HG03342 (cell line): ENCODE results near the gene AQR.

Experiments
- ATAC-seq: cut with Tn5 transposase; IDR thresholded peaks from one replicate; pipeline ENCODE4 v1.9.1; 2021; ENCODE audit warnings: mild to moderate bottlenecking, moderate library complexity; ENCODE audit not compliant: unreplicated experiment

The AQR gene

GRCh38 chr15:34883633-34884032 is 85.9 kb downstream of the AQR start:
- no peak for ATAC-seq

GRCh38 chr15:34883042-34883441 is 86.5 kb downstream of the AQR start:
- ATAC-seq: no peak

GRCh38 chr15:34879107-34879506 is 90.4 kb downstream of the AQR start:
- no peak for ATAC-seq

GRCh38 chr15:34876640-34877039 is 92.9 kb downstream of the AQR start:
- ATAC-seq: no peak

GRCh38 chr15:34869110-34869509 is 100.4 kb downstream of the AQR start:
- ATAC-seq: no peak

GRCh38 chr15:34865531-34865930 is 104.0 kb downstream of the AQR start:
- ATAC-seq: no peak

GRCh38 chr15:34861214-34861613 is 108.3 kb downstream of the AQR start:
- no peak for ATAC-seq

GRCh38 chr15:34855893-34856292 is 113.6 kb downstream of the AQR start:
- ATAC-seq: no peak

GRCh38 chr15:34855413-34855812 is 114.1 kb downstream of the AQR start:
- no peak for ATAC-seq

- no peak for ATAC-seq
These were observed 115.3 kb downstream of the AQR start for GRCh38 chr15:34854232-34854631.

- no peak for ATAC-seq
These were observed 116.4 kb downstream of the AQR start for GRCh38 chr15:34853001-34853758.

GRCh38 chr15:34851751-34852150 is 117.8 kb downstream of the AQR start:
- no peak for ATAC-seq

GRCh38 chr15:34851007-34851406 is 118.5 kb downstream of the AQR start:
- no peak for ATAC-seq

GRCh38 chr15:34850121-34850520 is 119.4 kb downstream of the AQR start:
- ATAC-seq: no peak

GRCh38 chr15:34849364-34849959 is 120.1 kb downstream of the AQR start:
- no peak for ATAC-seq

GRCh38 chr15:34847598-34847997 is 121.9 kb downstream of the AQR start:
- no peak for ATAC-seq

GRCh38 chr15:34841262-34841725 is 128.2 kb downstream of the AQR start:
- no peak for ATAC-seq

- no peak for ATAC-seq
These were observed 131.3 kb downstream of the AQR start for GRCh38 chr15:34838282-34838681.

- no peak for ATAC-seq
These were observed 132.1 kb downstream of the AQR start for GRCh38 chr15:34837246-34838016.

- no peak for ATAC-seq
These were observed 141.2 kb downstream of the AQR start for GRCh38 chr15:34828145-34828911.

GRCh38 chr15:34821831-34822230 is 147.7 kb downstream of the AQR start:
- ATAC-seq: no peak
